ENCODE data around the gene KCNG2.

Gene KCNG2

GRCh38 chr18:79896738-79897137 lies 99.0 kb downstream of the KCNG2 start:
- DNase-seq: no peak

GRCh38 chr18:79897940-79898625 lies 100.3 kb downstream of the KCNG2 start:
- DNase-seq: no peak

GRCh38 chr18:79898952-79899608 lies 101.3 kb downstream of the KCNG2 start:
- no peak for DNase-seq

- no peak for DNase-seq
Measured at GRCh38 chr18:79899609-79900445, 102.1 kb downstream of the KCNG2 start.

GRCh38 chr18:79900610-79901570 lies 103.2 kb downstream of the KCNG2 start:
- no peak for DNase-seq

- DNase-seq: no peak
Measured at GRCh38 chr18:79901665-79902064, 103.9 kb downstream of the KCNG2 start.

- no peak for DNase-seq
Measured at GRCh38 chr18:79902075-79902474, 104.3 kb downstream of the KCNG2 start.

GRCh38 chr18:79902640-79903039 lies 104.9 kb downstream of the KCNG2 start:
- DNase-seq: no peak

- DNase-seq: no peak
Measured at GRCh38 chr18:79903071-79903635, 105.4 kb downstream of the KCNG2 start.

- no peak for DNase-seq
Measured at GRCh38 chr18:79903787-79904356, 106.1 kb downstream of the KCNG2 start.

GRCh38 chr18:79904357-79905147 lies 106.8 kb downstream of the KCNG2 start:
- DNase-seq: no peak

GRCh38 chr18:79905389-79905911 lies 107.7 kb downstream of the KCNG2 start:
- no peak for DNase-seq

GRCh38 chr18:79905993-79906392 lies 108.3 kb downstream of the KCNG2 start:
- DNase-seq: no peak

- DNase-seq: no peak
Measured at GRCh38 chr18:79906706-79907105, 109.0 kb downstream of the KCNG2 start.

GRCh38 chr18:79910563-79911343 lies 113.0 kb downstream of the KCNG2 start:
- no peak for DNase-seq

- DNase-seq: no peak
Measured at GRCh38 chr18:79911344-79912270, 113.9 kb downstream of the KCNG2 start.

GRCh38 chr18:79912409-79912991 lies 114.8 kb downstream of the KCNG2 start:
- no peak for DNase-seq

Data from 8988T (cell line).